ENCODE results near the gene PIWIL4. TPM values are rescaled to one million over a fixed set of nuclear protein-coding genes. Genes with fewer than 3 reads are reported as not detected.

Gene PIWIL4
- total RNA-seq, 1 donor from 2014 or later = 7.7 TPM

GRCh38 chr11:94658386-94658785 is 91.2 kb downstream of the PIWIL4 start:
- DNase-seq (ENCODE audit: low spot score in 2 of 2) = no peak
- FAIRE-seq = no peak

- FAIRE-seq (no peak), DNase-seq (ENCODE audit: low spot score in 2 of 2) (no peak)
These were observed 91.7 kb downstream of the PIWIL4 start for GRCh38 chr11:94658888-94659287.

- FAIRE-seq (no peak), DNase-seq (ENCODE audit: low spot score in 2 of 2) (no peak)
These were observed 94.3 kb downstream of the PIWIL4 start for GRCh38 chr11:94661444-94661843.

GRCh38 chr11:94662065-94662779 is 95.1 kb downstream of the PIWIL4 start:
- FAIRE-seq (no peak), DNase-seq (ENCODE audit: low spot score in 2 of 2) (no peak)

- FAIRE-seq = no peak
- DNase-seq (ENCODE audit: low spot score in 2 of 2) = no peak
These were observed 95.8 kb downstream of the PIWIL4 start for GRCh38 chr11:94662846-94663390.

GRCh38 chr11:94664346-94664745 is 97.2 kb downstream of the PIWIL4 start:
- no peak for DNase-seq (ENCODE audit: low spot score in 2 of 2)
- no peak for FAIRE-seq

- FAIRE-seq (no peak), DNase-seq (ENCODE audit: low spot score in 2 of 2) (no peak)
These were observed 98.0 kb downstream of the PIWIL4 start for GRCh38 chr11:94665116-94665659.

- no peak for DNase-seq (ENCODE audit: low spot score in 2 of 2)
These were observed 99.9 kb downstream of the PIWIL4 start for GRCh38 chr11:94666792-94667721.

GRCh38 chr11:94668212-94668793 is 101.1 kb downstream of the PIWIL4 start:
- DNase-seq (ENCODE audit: low spot score in 2 of 2) = no peak
- FAIRE-seq = no peak

More at GRCh38 chr11:94666792-94667721, 99.9 kb downstream of the PIWIL4 start:
- FAIRE-seq = no peak

GRCh38 chr11:94669023-94669422 is 101.9 kb downstream of the PIWIL4 start:
- no peak for FAIRE-seq
- peak in 1 of 2 donors; percentile 19 for DNase-seq (ENCODE audit: low spot score in 2 of 2)

Other genes starting within 250 kb of the PIWIL4 start
- gene GPR83, start 165.9 kb upstream of the PIWIL4 start, total RNA-seq = 1.2 TPM
- 12.6 TPM for gene MRE11, start 73.5 kb upstream of the PIWIL4 start, total RNA-seq
- 25.3 TPM for gene ANKRD49, start 73.4 kb upstream of the PIWIL4 start, total RNA-seq
- not detected for gene C11orf97, start 54.9 kb upstream of the PIWIL4 start, total RNA-seq
- gene FUT4, start 23.4 kb upstream of the PIWIL4 start, total RNA-seq = 7.3 TPM
- gene AMOTL1, start 201.0 kb downstream of the PIWIL4 start, total RNA-seq = 35.5 TPM

Measured in frontal cortex (tissue), 4 donors.